Measurements from ENCODE around the gene SIRT7. TPM values are rescaled to one million over a fixed set of nuclear protein-coding genes. Genes with fewer than 3 reads are reported as not detected.

Gene SIRT7
- total and polyA plus RNA-seq, 8 donors = 9.6 to 40.2 (median 13.5) TPM

- Histone ChIP-seq H3K27me3 (no peaks in the 10 kb centered on the region), H3K27ac (no peak overlapping the region), H3K9me3 (no peaks in the 10 kb centered on the region), H3K36me3 (peaks cover 0 to 19% (median 15%) of the 10 kb centered on the region in 3 donors), H3K4me3 (peak overlapping the region in 2 of 4 donors; percentile 93 to 95), H3K4me1 (peaks cover 5 to 20% (median 13%) of the 10 kb centered on the region in 3 donors)
- 73 to 77% methylated on average over 20 to 21 of the region's 21 CpGs for whole genome bisulfite sequencing, 2 donors
- no peak for TF ChIP-seq CTCF (IDR thresholded peaks at IDR 0.05)
- DNase-seq (no peak), ATAC-seq (no peak), FAIRE-seq (no peak)
- intact Hi-C loops (cut with DNase I) = no loop called here
These were observed 1.6 kb downstream of the SIRT7 start for GRCh38 chr17:81916234-81917001.

- Histone ChIP-seq H3K27ac (no peak overlapping the region), H3K4me1 (peaks cover 7 to 22% (median 14%) of the 10 kb centered on the region in 3 donors), H3K27me3 (no peaks in the 10 kb centered on the region), H3K4me3 (no peak overlapping the region), H3K36me3 (peaks cover 0 to 19% (median 15%) of the 10 kb centered on the region in 3 donors), H3K9me3 (no peaks in the 10 kb centered on the region)
- ATAC-seq (no peak), DNase-seq (no peak), FAIRE-seq (no peak)
- no peak for TF ChIP-seq CTCF (IDR thresholded peaks at IDR 0.05)
- intact Hi-C loops (cut with DNase I) = no loop called here
- WGBS, 2 donors = 84 to 87% methylated on average over 12 of the region's 12 CpGs
These were observed 2.6 kb downstream of the SIRT7 start for GRCh38 chr17:81915331-81915730.

- DNase-seq (peak in 1 of 6 donors; percentile 74), FAIRE-seq (no peak), ATAC-seq (no peak)
- H3K36me3 ChIP-seq = peaks cover 0 to 19% (median 15%) of the 10 kb centered on the region in 3 donors
- WGBS, 2 donors = 94 to 95% methylated on average over 36 of the region's 36 CpGs
- H3K27ac ChIP-seq = no peak overlapping the region
- no peaks in the 10 kb centered on the region for H3K9me3 ChIP-seq
- H3K27me3 ChIP-seq = no peaks in the 10 kb centered on the region
- TF ChIP-seq CTCF (IDR thresholded peaks at IDR 0.05) = no peak
- H3K4me3 ChIP-seq = no peak overlapping the region
- intact Hi-C loops (cut with DNase I) = no loop called here
- H3K4me1 ChIP-seq = peaks cover 13 to 26% (median 18%) of the 10 kb centered on the region in 3 donors
These were observed 3.7 kb downstream of the SIRT7 start for GRCh38 chr17:81914103-81914850.

GRCh38 chr17:81913394-81914102 lies 4.4 kb downstream of the SIRT7 start:
- FAIRE-seq (no peak), ATAC-seq (no peak), DNase-seq (peak in 1 of 6 donors; percentile 44)
- no peak overlapping the region for H3K27ac ChIP-seq
- 92 to 95% methylated on average over 31 of the region's 31 CpGs for WGBS, 2 donors
- no peak overlapping the region for H3K4me3 ChIP-seq
- no peaks in the 10 kb centered on the region for H3K9me3 ChIP-seq
- peaks cover 13 to 26% (median 18%) of the 10 kb centered on the region in 3 donors for H3K4me1 ChIP-seq
- no peak for TF ChIP-seq CTCF (IDR thresholded peaks at IDR 0.05)
- intact Hi-C loops (cut with DNase I) = no loop called here
- peaks cover 0 to 19% (median 15%) of the 10 kb centered on the region in 3 donors for H3K36me3 ChIP-seq
- H3K27me3 ChIP-seq = no peaks in the 10 kb centered on the region
